GM18867 (cell line): ENCODE data around the gene SGPL1.
"Not testable (repeated sequence)": the region's sequence is repeated elsewhere in the genome, so short reads cannot be mapped to it uniquely, and the experiment has no call there.

Experiments used
- ATAC-seq: cut with Tn5 transposase; IDR thresholded peaks from one replicate; pipeline ENCODE4 v1.9.1; 2021; ENCODE audit warnings: mild to moderate bottlenecking, moderate library complexity; ENCODE audit not compliant: unreplicated experiment

The SGPL1 gene

GRCh38 chr10:70840836-70841235 is 25.1 kb downstream of the SGPL1 start:
- no peak for ATAC-seq

- ATAC-seq: no peak
Measured at GRCh38 chr10:70843333-70843732, 27.6 kb downstream of the SGPL1 start.

GRCh38 chr10:70843776-70844489 is 28.2 kb downstream of the SGPL1 start:
- ATAC-seq: no peak

- no peak for ATAC-seq
Measured at GRCh38 chr10:70845256-70845655, 29.5 kb downstream of the SGPL1 start.

GRCh38 chr10:70845816-70846215 is 30.1 kb downstream of the SGPL1 start:
- ATAC-seq: no peak

GRCh38 chr10:70846795-70847194 is 31.0 kb downstream of the SGPL1 start:
- no peak for ATAC-seq

- no peak for ATAC-seq
Measured at GRCh38 chr10:70847659-70848360, 32.1 kb downstream of the SGPL1 start.

GRCh38 chr10:70849582-70850016 is 33.9 kb downstream of the SGPL1 start:
- no peak for ATAC-seq

GRCh38 chr10:70850097-70850496 is 34.3 kb downstream of the SGPL1 start:
- no peak for ATAC-seq

GRCh38 chr10:70851597-70852475 is 36.1 kb downstream of the SGPL1 start:
- no peak for ATAC-seq

GRCh38 chr10:70853038-70853437 is 37.3 kb downstream of the SGPL1 start:
- no peak for ATAC-seq

GRCh38 chr10:70853457-70853856 is 37.7 kb downstream of the SGPL1 start:
- no peak for ATAC-seq

GRCh38 chr10:70856454-70856853 is 40.7 kb downstream of the SGPL1 start:
- ATAC-seq: no peak

GRCh38 chr10:70858759-70859158 is 43.0 kb downstream of the SGPL1 start:
- no peak for ATAC-seq

GRCh38 chr10:70861495-70862197 is 45.9 kb downstream of the SGPL1 start:
- ATAC-seq: not testable (repeated sequence)

- no peak for ATAC-seq
Measured at GRCh38 chr10:70863470-70864160, 47.9 kb downstream of the SGPL1 start.

- ATAC-seq: no peak
Measured at GRCh38 chr10:70864935-70865334, 49.2 kb downstream of the SGPL1 start.

GRCh38 chr10:70866424-70866823 is 50.7 kb downstream of the SGPL1 start:
- ATAC-seq: no peak

GRCh38 chr10:70872291-70872690 is 56.5 kb downstream of the SGPL1 start:
- ATAC-seq: no peak

GRCh38 chr10:70874061-70874460 is 58.3 kb downstream of the SGPL1 start:
- no peak for ATAC-seq
